GM21786 (cell line): ENCODE measurements around the gene LAMTOR4.

Source experiments
- ATAC-seq: cut with Tn5 transposase; IDR thresholded peaks from one replicate; pipeline ENCODE4 v1.9.1; 2021; ENCODE audit not compliant: unreplicated experiment

The LAMTOR4 gene

GRCh38 chr7:100152937-100153666 lies 4.4 kb downstream of the LAMTOR4 start:
- no peak for ATAC-seq

DNA sequence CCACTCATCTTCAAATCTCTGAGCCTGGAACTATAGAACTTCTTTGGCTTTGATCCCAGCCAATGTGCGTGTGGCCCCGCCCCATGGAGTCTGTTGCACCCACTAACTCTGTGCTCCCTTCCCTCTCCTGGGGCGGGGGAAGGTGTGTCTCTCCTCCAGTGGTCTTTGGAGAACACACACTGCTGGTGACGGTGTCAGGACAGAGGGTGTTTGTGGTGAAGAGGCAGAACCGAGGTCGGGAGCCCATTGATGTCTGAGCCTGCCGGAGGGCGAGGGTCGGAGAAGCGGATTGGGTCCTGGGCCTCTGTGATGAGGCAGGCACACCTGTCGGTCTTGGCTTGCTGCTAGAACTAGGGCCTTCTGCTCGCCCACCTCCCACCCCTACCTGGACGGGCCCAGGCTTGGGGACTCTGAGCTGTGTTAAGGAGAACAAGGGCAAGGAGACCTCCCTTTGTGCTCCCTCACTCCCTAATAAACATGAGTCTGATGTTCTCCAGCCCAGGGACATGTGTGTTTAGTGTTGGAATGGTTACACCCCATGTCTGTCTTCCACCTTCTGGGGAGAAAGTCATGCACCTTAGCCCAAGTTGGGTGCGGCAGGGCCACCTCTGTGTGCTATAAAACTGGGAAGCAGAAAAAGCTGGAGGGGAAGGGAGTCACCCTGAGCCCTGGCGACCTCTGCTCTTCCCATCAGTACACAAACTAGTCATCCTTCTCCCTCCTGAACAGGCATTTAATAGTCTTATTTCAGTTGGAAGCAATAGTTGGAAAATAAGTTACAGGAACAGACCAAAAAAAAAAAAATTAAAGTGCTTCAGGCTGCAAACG lies 5.2 kb downstream of the LAMTOR4 start:
- ATAC-seq: no peak

GRCh38 chr7:100154651-100155491 lies 6.2 kb downstream of the LAMTOR4 start:
- no peak for ATAC-seq

DNA sequence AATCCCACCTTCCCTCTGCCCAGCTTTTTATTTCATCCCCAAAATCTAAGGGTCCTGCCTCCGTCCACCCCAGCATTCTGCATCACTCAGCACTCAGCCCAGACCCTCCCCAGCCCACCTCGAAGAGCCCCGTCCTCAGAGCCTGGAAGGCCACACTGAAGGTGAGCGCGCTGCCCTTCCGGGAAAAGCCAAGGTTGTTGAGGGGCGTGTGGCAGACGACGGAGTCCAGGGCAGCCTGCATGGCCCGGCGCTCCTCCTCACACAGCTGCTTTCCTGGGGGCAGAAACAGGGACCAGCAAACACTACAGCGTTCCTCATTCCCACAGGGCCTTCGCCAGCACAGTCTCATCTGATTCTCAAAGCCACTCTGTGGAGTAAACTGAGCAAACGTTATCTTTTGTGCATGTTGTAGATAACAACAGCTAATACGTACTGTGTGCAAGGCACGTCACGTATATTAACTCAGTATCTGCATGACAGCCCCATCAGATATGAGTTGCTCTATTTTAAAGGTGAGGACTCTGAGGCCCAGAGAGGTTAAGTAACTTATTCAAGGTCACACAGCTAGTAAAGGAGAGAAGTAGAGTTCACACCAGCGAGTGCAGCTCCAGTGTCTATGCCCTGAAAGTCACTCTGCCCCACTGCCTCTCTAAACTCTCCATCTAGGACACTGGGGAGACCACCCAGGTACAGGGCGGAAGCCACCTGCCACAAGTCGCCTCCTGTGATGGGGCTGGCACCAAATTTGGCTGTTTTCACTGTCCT lies 7.0 kb downstream of the LAMTOR4 start:
- no peak for ATAC-seq

DNA sequence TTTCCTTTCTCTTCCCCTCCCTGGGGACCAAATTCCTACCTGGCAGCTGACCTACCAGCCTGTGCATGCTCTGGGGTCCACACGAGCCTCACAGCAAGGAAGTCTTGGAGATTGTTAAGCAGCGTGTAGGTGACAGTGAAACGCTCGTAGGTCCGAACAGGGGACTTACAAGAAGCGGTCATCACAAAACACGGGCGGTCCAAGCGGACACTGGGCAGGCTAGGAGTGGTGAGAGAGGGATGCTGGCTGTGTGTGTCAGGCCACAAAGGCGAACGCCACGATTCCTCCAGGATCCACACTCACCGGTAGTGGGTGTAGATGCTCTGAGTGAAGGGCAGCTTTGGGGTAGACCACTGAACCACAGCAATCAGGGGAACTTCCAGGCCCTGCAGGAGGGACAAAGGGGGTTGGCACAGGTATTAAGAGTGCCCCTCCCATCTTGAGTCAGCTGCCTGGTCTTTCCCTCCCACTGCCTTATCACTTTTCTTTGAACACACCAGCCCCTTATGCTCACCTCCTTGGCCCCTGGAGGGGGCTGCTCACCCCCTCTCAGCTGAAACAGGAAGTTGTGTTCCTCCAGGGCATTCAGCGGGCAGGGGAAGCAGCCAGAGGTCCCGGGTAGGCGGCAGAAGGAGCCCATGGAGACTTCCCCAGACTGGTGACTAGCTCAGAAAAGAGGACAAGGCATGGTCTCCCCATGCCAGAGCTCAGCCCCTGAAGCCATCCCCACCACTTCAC lies 7.8 kb downstream of the LAMTOR4 start:
- ATAC-seq: no peak

- ATAC-seq: no peak
Observed at GRCh38 chr7:100157069-100157333, 8.3 kb downstream of the LAMTOR4 start.

DNA sequence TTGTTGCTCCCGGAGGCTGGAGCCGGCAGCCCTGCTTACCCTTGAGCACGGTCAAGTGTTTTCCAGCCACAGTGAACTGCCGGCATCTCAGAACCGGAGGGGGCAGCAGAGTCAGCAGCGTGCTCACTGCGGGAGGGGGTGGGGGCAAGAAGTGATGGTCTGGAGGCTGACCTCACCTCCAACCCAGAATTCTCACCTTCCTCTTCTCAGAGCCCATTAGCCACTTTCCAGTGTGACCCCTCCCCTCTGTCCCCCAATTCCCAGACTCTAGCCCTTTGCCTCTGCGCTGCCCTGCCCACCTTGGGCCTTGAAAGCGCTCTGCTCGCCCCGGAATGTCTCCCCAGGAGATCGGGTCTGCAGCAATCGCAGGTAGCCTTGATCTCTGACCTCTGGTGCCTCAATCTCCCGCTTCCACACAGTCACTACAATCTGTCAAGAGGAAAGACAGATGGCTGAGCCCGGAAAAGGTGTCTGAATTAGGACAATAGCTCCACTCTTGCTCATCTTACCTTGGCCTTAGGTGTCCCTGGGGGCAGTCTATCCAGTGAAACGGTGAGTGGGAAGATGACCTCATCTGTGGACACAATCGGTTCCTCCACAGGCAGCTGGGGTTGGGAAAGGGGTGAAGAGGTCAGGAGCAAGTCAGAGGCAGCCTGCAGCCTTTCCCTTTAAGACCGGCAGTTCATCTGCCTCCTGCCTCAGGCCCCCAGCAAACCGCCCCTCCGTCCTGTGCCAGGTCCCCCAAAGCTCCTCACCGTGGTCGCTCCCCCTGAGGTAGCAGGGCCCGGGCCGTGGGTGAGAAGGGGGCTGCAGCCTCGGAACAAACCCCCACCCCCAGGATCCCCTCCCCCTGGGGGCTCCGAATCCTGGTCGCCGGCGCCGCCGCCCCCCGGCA lies 8.9 kb downstream of the LAMTOR4 start:
- no peak for ATAC-seq

DNA sequence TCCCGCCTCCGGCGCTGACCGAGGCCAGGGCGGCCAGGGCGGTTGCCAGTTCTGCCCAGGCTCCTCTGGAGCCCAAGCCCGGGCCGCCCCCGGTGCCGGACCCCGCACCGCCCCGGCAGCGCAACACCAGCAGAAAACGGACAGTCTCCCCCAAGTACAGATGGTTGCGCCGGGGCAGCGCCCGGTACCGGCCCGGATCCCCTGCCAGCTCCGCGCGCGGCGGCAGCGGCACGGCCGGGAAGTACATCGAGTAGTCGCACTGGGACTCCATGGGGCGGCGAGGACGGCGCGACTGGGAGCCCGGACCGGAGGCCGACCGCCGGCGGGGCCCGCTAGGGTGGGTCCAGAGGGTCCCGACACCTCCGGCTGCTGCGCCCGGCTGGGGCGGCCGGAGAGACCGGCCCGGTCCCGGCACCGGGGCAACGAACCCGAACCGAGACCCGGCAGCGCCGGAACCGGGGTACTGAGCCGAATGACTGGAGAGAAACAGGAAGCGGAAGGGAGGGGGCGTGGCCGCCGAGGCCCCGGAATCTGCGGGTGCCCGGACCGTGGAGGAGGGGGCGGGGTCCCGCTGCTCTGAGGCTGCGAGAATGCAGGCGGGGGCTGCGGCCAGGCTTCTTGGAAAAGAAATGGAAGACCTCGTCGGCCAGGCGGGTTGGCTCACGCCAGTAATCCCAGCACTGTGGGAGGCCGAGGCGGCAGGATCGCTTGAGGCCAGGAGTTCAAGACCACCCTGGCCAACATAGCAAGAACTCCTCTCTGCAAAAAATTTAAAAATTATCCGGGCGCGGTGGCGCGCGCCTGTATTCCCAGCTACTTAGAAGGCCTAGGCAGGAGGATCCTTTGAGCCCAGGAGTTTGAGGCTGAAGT lies 9.7 kb downstream of the LAMTOR4 start, which contains the start of gene TRAPPC14:
TSS of gene TRAPPC14 (minus strand) at position 495 of the 870 bp plus-strand sequence. CDS start at position 271, 224 bp downstream.
- ATAC-seq: peak; percentile 75

DNA sequence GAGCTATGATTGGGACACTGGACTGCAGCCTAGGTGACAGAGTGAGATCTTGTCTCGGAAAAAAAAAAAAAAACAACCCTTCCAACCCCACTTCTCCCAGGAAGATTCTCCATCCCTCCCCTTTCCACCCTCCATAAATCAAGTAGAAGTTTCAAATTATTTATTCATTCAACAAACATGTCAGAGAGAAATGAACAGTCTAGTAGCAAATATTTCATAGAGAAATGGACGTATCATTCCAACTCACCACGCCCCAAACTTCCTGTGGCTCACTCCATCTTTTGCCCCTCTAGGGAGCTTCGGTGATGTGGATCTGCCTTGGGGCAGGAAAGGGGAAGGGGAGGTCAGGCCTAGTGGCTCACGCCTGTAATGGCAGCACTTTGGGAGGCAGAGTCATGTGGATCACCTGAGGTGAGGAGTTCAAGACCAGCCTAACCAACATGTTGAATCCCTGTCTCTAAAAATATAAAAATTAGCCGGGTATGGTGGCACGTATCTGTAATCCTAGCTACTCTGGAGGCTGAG lies 10.4 kb downstream of the LAMTOR4 start:
- ATAC-seq: no peak

DNA sequence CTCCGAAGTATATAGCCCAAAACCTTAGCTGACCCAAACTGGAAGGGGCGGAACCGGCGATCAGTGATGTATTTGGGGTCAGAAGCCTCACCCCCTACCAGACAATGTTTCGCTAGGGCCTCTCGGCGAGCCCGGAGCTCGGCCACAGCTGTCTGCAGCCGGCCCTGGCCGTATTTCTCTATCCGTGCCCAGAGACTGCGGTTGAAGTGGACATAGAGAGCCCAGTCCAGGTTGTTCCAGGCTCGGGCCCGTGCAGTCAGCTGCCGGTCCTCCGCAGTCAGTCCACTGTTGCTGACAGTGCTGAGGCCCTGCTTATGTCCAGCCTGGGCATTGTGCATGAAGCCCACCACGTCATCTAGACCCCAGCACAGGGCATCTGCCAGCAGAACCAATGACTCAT lies 11.3 kb downstream of the LAMTOR4 start:
- ATAC-seq: no peak

DNA sequence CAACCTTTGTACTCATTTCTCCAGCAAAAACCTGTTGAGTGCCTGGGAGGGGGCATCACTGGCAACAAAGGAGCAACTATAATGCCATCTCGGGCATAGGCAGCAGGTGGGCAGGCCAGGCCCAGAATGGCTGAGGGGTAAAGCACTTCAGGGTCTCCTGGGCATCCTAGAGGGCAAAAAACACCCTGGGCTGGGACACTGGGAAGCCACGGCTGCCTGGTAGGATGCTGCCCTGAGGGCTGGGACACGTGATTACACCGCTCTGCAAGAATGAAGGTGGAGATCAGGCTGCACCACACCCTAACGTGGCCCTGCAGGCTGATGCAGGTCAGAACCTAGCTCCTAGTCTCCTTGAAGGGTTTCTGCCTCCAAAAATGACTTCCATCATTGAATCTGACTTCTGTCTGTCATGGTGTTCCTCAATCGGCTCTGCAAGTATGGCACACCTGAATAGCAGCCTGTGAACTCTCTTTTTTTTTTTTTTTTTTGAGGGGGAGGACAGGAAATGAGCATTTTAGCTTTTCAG lies 14.4 kb downstream of the LAMTOR4 start:
- ATAC-seq: no peak

DNA sequence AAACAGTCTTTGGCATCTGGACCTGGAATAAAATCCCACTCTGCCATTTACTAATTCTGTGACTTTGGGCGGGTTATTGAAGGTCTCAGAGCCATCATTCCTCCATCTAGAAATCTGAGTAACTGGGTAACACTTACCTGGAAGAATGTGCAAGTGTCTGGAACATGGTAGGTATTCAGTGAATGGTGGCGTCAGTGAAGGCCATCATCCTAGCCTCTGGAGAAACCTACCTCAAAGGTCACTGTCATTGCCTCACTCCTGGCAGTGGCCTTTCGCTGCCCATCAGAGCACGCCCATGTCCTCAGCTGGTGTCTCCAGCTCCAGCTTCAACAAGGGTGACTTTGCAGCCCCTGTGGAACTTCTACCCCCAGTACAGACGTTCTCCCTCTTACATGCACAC lies 15.2 kb downstream of the LAMTOR4 start:
- ATAC-seq: no peak

- ATAC-seq: no peak
Observed at GRCh38 chr7:100166317-100166940, 17.7 kb downstream of the LAMTOR4 start.

DNA sequence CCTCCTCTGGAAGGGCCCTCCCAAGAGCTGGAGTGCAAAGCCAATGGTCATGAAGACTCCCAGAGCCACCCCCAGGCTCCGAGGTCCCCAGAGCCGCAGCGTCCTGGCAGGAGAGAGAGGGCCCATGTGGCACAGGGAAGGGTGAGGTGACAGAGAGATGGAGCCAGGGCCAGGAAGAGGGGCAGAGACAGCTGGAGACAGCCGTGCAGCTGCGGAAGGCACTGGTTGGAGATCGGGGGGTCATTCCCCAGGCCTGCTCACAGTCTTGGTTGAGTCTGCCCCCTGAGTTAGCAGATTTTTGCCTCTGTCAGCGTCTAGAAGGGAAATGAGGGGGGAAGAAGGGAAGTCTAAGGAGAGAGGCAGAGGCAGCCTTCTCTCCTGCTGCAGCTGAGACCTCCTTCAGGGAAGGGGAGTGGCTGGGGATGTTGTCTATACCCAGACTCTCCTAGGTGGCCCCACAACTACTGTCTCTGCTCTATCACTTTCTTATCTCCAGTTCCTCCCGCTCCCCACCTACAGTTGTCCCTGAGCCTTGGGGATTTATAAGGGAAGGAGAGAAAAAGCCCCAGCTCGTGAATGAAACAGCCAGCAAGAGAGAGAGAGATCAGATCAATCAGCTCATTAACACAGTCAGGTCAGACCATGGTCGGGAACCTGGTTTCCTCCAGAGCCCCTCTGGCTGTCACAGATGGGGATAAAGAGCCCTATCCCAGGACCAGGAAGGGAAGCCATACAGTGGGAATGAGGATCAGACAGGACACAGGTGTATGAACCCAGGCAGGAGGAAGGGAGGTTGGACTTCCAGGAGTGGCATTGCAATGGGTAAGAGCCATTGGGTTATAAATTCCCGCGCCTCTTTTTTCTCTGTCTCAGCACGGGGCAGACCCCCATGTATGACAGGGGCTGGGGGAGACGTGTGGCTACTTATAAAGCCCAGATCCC lies 18.5 kb downstream of the LAMTOR4 start:
- ATAC-seq: no peak

DNA sequence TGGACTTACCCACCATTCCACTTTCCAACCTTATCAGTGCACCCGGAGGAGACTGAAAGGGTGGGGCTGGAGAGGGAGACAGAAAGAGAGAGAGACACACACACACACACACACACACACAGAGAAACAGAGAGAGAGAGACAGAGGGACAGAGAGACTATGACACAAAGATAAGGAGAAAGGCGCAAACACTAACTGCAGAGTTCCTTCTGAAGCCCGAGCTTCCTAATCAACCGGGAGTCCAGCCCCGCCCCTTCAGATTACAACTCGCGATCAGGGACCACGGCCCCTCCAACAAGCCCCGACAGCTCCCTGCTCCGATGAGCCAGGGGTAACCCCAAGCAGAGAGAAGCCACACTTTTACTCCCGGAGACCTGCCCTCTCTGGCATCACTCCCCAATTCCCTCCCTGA lies 19.2 kb downstream of the LAMTOR4 start:
- ATAC-seq: no peak
